GM19468 (cell line): ENCODE results near the gene POLR2H.

ENCODE experiments used
- ATAC-seq: cut with Tn5 transposase; IDR thresholded peaks from one replicate; pipeline ENCODE4 v1.9.1; 2021; ENCODE audit warnings: mild to moderate bottlenecking, moderate library complexity, moderate number of reproducible peaks; ENCODE audit not compliant: unreplicated experiment; ENCODE audit errors: extremely low read depth

Gene POLR2H

DNA sequence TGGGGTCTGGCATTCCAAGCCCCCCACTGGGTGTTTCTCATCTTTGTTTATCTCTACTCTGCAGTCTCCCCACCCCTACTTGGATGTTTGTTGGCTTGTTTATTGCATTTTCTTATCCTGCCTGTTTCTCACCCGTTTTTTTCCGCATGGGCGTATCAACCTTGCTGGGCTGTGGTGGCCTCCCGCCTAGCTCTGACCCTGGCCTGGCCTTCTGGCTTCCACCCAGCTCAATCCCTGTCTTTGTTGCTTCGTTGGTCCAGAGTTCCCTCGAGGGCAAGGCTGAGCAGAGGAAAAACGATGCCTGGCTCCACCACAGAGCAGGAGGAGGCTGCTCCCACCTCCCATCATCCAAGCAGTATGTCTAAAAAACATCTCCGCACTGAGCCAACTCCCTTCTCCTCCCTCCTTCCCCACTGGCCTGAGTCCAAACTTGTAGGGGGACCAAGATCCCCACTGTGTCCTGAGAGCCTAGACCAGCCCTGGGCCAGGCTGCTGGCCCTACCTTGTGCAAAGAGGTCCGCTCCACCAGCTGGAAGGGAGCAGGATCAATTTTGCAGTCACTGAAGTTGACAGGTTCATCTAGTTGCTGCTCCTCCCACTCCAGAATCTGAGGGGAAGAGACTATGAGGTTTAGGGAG is 9.9 kb upstream of the POLR2H start:
- ATAC-seq: no peak

DNA sequence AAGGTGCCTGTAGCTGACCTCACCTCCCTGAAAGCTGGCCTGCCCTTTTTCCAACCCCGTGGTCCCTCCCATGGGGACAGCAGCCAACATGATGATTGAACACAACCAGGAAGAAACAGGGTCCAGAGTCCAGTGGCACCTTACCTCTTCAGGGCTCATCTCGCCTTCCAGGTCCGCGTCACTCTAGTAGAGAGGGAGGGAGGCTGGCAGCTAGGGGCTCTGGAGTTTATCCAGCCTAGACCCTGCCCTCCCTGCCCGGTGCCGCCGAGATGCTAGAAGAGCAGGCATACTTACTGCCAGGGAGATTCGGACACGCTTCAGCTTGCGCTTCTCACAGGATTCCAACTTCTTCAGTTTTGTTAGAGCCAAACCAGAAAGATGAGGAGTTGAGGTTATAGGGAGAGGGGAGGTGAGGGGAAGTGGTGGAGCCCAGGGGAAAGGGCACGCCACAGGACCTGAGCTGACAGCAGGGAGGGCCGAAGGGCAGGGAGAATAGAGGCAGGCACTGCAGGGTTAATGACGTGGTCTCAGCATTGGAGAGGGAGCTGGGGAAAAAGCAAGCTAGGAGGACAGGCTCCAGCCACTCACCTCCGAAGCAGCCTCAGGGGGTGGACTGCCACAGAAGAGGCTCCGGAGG is 9.2 kb upstream of the POLR2H start:
- ATAC-seq: no peak

DNA sequence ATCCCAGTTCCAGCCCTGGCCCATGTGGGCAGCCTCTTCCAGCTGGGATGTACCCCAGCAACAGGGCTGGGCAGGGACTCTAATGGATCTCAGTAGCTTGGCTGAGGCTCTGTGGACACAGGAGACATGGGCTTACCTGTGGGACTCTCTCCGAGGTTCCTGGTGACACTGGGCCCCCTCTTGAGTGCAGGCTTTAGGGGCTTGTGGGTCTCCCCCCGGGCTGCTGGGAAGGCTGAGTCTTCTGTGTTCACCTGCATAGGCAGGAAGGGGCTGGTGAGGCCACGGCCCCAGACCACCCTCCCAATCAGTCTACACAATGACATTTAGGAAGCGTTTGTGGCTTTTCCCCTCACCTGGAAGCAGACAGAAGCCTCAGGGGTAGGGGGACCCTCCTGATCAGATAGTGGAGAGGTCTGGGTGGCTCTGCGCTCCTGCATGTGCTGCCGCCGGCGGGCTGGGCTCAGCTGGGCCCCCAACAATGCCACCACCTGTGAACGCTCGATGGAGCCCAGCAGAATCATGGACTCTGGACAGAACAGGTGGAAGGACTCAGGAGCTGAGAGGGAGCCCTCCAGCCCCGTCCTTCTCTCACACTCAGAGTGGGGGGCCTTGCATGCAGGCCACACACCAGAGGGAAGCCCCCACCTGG is 8.5 kb upstream of the POLR2H start:
- no peak for ATAC-seq

DNA sequence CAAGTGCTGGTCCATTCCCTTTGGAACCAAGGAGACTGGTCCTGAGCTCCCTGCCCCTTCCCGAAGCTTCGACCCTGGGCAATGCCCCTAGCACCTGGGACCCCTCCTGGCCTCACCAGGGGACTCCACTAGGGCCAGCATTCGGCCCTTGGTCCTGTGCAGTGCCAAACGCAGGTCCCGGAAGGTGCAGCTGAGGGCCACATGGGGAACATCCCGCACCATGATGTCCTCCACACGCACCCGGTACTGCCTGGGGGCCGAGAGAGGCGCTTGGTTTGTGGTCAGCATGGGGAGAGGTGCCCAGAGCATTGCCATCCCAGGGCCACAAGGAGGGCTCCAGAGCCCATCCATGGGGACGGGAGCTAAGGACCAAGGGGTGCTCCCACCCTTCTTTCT is 8.0 kb upstream of the POLR2H start:
- ATAC-seq: no peak

DNA sequence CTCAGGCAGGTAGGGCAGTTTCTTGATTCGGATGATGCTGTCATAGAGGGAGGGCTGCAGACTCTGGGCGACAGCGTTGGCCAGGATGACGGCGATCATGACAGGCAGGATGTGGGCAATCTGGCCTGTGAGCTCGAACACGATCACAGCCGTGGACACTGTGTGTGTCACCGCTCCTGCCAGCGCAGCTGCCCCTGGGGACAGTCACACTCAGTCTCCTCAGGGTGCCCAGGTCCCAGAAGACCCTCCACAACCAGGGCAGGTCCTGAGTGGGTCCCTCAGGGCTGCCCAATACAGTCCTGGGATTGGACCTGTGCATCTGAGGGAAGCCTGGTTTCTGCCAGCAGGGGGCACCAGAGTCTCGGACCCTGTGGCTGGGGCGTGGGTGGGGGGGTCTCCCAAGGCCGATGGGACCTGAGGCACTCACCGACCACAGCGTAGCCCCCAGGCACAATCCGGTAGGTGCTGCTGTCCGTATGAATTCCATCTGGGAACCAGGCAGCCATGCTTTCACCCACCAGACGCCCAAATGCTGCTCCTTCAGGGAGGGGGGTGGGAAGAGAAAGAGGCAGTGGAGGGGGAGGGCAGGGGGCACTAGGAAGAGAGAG is 7.3 kb upstream of the POLR2H start:
- no peak for ATAC-seq

DNA sequence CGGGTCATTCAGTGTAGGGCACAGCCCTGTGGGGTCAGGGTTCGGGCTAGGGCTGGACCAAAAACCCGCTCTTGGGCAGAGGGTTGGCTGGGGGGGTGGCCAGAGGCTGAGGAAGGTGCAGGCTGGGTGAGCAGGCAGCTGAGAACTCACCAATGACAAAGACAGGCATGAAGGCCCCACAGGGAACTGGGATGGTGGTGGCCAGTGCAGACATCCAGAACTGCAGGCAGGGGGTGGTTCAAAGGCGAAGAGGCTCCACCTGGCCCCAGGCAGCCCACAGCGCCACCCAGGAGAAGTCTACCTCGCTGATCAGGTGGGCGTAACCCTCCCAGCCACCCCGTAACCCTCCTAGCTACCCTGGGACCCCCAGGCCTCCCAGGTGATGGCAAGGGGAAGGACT is 6.8 kb upstream of the POLR2H start:
- no peak for ATAC-seq

DNA sequence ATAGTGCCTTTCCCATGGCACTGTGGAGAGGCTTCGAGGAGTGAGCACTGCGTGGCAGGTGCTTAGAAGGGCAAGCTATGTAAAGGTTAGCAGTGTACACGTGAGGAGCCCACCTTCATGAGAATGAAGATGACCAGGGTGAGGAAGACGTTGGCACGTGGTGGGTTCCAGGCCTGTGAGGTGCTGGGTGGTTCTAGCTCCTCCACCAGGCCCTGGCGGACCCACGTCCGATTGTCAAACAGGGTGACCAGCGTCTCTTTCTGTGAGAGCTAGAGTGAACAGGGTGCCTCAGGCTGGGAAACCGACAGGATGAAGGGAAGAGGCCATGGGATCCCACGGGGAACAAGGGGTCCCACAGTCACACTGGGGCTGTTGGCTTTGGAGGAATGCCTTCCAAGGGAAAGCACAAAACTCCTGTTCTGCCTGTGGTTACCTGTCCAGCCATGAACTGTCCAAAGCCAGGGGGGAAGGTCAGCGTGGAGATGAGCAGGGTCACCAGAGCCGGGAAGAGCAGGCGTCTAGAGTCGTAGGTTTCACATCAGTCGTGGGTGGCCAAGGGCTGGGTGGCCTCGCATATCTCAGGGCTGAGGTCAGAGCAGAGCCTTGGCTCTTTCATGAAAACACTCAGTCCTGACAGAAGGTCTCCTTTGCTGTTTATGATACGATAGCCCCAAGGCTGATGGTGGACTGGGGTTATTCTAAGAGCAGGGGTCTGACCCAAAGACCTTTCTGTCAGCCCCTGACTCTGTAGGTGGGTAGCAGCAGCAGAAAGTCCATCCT is 6.1 kb upstream of the POLR2H start:
- no peak for ATAC-seq

DNA sequence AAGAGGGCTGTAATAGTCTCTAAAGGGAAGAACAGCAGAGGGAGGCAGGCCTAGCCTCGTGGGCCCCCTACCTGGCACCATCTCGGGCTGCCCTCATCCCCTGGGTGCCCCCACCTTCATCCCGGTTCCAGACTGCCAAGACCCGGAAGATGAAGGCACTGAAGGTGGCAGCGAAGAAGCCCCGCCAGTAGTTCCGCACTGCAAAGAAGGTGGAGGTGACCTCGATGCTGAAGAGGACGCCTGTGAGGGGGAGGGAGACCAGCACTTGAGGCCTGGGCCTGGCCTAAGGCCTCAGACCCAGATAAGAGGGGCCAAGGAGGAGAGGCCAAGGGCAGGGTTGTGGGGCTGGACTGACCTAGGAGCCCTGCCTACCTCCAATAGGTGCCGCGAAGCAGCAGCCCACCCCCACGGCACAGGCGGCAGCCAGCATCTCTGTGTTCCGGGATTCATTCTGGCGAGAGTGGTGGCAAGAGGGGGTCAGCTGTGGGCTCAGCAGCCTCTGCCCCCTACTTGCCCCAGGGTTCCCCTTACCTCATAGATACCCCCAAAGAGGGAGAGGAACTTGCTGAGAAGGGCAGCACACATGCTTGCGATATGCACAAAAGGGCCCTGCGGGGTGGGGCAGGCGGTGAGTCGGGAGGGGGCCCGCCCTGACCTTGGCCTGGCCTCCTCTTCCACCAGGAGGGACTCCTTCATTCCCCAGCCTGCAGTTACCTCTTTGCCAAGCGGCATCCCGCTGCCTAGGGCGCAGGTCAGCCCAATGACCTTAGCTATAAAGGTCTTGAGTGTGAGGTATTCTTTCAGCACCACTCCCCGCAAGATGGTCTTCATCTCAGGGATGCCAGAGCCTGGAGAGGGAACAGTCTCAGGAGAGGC is 4.0 kb upstream of the POLR2H start:
- no peak for ATAC-seq

DNA sequence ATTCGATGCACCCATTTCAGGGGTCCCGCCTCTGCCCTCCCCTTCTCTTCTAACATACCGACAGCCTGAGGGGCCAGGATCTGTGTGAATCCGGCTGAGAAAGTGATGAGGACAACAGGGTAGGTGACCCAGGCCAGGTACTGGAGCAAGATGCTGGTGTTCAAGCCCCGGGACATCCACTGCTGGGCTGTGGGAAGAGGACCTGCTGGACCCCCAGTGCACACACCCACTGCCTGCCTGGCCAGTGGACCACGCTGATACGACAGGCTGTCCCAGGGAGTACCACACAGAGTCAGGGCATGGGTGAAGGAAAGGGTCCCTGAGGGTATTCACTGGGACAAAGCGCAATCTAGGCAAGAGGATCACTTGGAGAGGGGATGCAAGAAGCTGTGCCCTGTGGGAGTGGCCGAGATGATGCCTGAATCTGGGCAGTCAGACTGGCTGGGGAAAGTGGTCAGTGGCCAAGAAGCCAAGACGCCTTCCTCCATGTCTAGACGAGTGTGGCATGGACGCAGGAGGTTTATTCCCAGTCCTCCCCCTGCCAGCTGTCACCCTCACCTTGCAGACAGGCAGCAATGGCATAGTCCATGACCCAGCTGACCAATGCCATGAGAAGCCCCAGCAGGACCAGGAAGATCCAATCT is 3.3 kb upstream of the POLR2H start:
- no peak for ATAC-seq

DNA sequence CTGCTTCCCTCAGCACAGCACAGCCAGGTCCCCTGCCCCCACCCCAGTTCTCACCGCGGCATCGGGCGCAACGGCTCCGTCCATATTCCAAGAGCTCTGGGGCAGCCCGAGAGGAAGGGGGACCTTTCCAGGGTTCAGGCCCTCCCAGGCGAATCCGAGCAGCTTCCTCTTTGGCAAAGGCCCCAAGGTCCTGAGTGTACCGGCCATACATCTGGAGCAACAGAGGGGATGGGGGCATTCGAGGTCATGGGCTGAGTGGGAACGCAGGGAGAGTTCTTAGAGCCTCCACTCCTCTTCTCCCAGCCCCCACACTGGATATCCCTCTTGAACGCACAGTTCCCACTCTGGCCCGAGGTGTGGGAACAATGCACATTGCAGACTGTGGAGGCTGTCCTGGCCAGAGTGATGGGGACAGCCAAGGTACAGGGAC is 2.6 kb upstream of the POLR2H start:
- ATAC-seq: no peak

DNA sequence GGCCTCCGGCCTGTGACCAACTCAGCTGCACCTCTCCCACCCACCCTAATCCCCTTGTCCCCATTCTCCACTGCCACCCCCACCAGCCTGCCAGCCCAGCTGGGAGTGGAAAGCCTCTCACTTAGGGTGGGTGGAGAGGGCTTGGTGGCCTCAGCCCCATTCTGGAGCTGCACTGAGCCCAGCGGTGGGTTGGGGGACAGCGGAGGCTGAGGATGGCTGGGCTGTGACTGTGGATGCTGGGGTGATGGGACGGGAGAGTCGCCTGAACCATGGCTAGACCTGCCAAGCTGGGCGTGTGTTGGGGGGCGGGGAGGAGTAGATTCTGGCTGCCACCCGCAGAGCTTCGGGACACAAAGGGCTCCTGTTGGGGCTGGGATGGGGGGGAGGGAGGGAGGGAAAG is 1.9 kb upstream of the POLR2H start:
- ATAC-seq: no peak

DNA sequence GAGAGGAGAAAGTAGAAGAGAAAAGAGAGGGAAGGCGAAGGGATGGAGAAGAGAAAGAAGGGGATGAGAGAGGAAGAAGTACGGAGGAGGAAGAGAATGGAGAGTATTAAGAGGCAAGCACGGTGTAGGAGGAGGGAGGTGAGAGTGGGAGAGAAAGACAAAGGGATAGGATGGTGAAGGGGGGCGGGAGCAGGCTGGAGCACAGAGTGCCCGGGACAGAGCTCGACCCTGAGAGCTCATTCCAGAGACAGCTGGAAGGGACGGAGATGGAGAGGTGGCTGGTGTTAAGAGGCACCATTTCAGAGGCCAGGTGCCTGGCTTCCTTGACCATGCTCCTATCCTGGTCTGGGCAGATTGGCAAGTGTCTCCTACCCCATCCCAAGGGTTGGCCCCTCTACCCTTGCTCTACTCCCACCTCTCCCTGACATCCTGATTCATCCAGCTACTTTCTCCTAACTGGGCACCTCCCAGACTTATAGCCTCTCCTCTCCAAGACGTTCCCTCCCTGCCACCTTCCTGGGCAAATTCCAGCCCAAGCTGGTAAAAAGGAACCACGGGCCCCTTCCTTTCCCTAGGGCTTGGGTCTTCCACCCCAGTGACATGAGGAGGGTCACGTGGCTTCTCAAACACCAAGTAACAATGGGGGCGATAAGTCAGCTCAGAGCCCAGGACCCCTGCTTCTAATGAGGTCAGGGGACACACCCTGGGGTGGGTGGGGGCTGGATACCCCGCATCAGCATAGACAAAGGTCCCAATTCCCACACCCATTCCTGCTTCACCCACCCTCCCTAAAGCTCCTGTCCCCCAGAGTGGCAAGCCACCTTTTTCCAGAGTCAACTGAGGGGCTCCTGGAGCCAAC is 1.2 kb upstream of the POLR2H start:
- ATAC-seq: no peak

DNA sequence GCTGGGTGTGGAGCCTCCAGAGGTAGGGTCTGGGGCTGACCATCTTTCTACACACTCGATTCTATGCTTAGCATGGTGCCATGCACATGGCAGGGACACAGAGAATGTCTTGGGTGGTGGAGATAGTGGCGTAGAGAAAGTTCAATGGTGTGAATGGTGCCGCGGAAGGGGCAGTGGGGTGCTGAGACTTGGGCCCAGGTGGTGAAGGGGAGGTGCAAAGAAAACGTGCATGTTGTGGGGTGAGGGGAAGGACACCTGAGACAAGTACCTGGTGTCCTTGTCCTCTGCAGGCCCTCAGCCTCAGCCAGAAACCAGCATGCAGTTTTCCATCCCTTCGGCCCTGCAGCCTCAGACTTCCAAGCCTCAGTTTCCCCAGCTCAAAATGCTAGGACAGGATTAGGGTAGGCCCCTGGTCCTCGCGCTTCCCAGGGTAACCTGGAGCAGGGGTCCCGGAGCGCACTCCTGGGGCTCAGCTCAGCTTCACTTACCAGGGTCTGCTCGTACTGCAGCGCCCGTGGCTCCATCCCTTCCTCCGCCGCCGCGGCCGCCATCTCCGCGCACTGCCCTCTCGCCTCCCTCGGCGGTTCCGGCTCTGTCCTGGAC is 480 bp upstream of the POLR2H start:
- ATAC-seq: no peak

DNA sequence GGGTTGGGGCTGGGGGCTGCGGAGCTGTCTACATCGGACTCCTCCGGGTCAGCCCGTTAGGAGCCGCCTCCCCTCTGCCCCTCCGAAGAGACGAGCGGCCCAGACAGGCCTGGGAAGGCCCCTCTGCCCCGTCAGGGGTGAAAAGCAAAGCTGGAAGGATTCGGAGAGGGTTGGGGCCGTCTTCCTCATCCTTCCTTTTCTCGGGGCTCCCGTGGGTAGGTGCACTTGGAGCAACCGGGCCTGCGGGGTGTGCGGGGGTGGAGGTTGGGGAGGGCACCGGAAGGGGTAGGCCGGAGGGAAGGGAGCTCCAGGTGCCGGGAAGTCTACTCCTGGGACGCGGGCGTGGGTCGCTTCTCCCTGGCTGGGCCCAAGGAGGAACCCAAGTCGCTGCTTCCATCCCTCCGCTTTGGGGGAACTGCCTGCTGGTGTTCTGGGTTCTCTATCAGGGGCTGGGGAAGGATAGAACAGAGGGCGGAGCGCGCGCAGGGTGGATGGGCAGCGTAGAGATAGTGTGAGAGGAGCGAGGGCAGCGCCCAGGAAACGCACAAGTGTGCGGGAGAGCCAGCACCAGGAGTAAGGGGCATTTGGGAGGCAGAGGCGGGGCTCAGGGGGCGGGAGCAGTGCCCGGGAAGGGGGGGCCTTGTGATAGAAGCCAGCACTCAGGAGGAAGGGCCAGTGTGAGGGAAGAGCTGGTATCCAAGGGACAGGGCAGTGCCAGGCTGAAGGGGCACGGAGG is 590 bp downstream of the POLR2H start:
- no peak for ATAC-seq

DNA sequence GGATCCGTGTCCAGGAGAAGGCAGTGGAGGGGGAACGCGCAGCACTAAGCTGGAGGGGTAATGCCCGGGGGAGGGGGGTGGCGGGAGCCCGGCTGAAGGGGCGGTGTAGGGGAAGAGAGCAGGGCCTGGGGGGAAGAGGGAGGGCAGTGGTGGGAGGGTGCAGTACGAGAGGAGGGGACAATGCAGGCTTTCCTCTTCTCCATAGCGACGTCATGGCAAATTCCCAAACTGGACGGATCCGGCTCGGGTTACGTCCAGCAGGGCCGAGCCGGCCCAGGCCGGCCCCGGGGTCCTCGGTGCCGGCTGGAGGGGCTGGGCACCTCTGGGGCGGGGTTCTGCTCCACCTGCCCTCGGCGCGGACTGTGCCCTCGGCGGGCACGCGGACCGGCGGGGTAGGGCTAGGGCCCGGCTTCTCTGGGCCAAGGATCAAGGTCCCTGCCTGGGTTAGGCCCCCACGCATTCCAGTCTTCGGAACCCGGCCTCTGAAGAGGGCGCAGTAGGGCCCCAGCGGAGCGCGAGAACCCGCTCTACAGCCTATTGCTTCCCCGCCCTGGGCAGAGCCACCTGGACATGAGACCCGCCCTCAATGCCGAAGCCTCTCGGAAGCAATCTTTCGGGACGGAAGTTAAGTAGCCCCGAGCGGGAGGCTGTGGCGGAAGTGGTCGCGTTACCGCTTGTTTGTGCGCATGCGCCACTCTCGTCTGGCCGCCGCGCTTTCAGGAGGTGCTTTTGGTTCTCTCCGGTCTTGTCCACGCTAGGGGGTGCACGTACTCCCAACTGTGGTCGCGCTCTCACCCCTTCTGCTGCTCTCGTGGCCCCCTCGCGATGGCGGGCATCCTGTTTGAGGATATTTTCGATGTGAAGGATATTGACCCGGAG is 1.4 kb downstream of the POLR2H start:
- ATAC-seq: peak; percentile 85

DNA sequence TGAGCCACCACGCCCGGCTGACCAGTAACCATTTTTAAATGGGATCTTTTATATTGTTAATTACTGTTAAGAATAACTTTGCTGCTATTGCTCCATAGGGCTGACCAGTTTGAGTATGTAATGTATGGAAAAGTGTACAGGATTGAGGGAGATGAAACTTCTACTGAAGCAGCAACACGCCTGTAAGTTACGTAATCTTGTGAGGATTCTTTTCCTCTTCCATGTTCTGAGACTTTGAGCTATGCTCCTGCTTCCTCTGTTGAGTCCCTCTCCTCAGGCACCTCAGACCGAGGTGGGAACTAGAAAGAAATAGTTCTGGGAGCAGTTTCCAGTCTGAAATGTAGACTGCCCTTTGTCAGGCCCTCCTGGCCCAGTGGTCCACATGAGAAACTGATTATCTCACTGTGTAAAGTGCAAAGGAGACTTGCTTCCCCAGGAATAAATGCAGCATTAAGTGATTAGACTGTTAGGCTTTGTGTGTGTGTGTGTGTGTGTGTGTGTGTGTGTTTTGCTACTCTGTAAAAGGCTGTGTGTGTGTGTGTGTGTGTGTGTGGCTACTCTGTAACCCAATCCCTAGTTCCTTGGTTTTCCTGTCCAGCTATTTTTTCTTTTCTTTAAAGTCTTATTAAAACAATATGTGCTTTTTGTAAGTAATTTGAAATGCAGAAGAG is 5.2 kb downstream of the POLR2H start:
- ATAC-seq: no peak
